Loucy (cell line): ENCODE results near the gene RPL22L1.

Source experiments
- H2AFZ ChIP-seq: fragments of 200-600 bp; sonication (generic); 2 replicates; pipeline ENCODE4 v1.6.0; 2016; ENCODE audit warnings: antibody characterized with exemption, mild to moderate bottlenecking, low read length, moderate library complexity
- H3F3A ChIP-seq: fragments of 200-600 bp; 2 replicates; pipeline ENCODE4 v1.6.0; 2016; ENCODE audit warnings: antibody characterized with exemption, low read depth, mild to moderate bottlenecking
- H3K27me3 ChIP-seq: fragments of 200-600 bp; sonication (generic); 2 replicates; pipeline ENCODE4 v1.6.1; 2014; ENCODE audit warnings: low read length, mild to moderate bottlenecking; ENCODE audit not compliant: insufficient read depth, poor library complexity, severe bottlenecking
- H3K36me3 ChIP-seq: fragments of 200-600 bp; sonication (generic); 2 replicates; pipeline ENCODE4 v1.6.1; 2016; ENCODE audit warnings: low read length; ENCODE audit not compliant: insufficient read depth
- H3K4me1 ChIP-seq: fragments of 200-600 bp; sonication (generic); 2 replicates; pipeline ENCODE4 v1.5.1; 2014; ENCODE audit warnings: low read length, mild to moderate bottlenecking; ENCODE audit not compliant: insufficient read depth, poor library complexity, severe bottlenecking
- H3K4me2 ChIP-seq: fragments of 200-600 bp; sonication (generic); 2 replicates; pipeline ENCODE4 v1.6.0; 2014; ENCODE audit warnings: antibody characterized with exemption, low read length, low read depth, mild to moderate bottlenecking; ENCODE audit not compliant: poor library complexity, severe bottlenecking
- H3K4me3 ChIP-seq: fragments of 200-600 bp; sonication (generic); 2 replicates; pipeline ENCODE4 v1.5.1; 2014; ENCODE audit warnings: low read length, mild to moderate bottlenecking, mixed read lengths; ENCODE audit not compliant: poor library complexity, severe bottlenecking
- H3K79me2 ChIP-seq: fragments of 200-600 bp; sonication (generic); 2 replicates; pipeline ENCODE4 v1.6.1; 2014; ENCODE audit warnings: low read length; ENCODE audit not compliant: insufficient read depth
- H3K9ac ChIP-seq: fragments of 200-600 bp; sonication (generic); 2 replicates; pipeline ENCODE4 v1.6.0; 2014; ENCODE audit warnings: mild to moderate bottlenecking, low read depth, low read length, moderate library complexity; ENCODE audit not compliant: poor library complexity, severe bottlenecking
- H3K9me2 ChIP-seq: fragments of 200-600 bp; sonication (generic); replicated peaks from 2 replicates; pipeline ENCODE4 v1.6.1; 2016; ENCODE audit warnings: low read depth, low read length, mixed read lengths
- H3K9me3 ChIP-seq: fragments of 200-600 bp; sonication (generic); 2 replicates; pipeline ENCODE4 v1.6.1; 2014; ENCODE audit warnings: mild to moderate bottlenecking, antibody characterized with exemption, low read length, low read depth; ENCODE audit not compliant: insufficient read depth
- H4K20me1 ChIP-seq: fragments of 200-600 bp; sonication (generic); 2 replicates; pipeline ENCODE4 v1.6.0; 2014; ENCODE audit warnings: antibody characterized with exemption, low read length, mild to moderate bottlenecking; ENCODE audit not compliant: insufficient read depth, poor library complexity, severe bottlenecking
- EZH2phosphoT487 ChIP-seq: fragments of 200-600 bp; IDR thresholded peaks from 2 replicates; pipeline ENCODE4 v1.6.1; 2018; ENCODE audit warnings: antibody characterized with exemption, mild to moderate bottlenecking, moderate library complexity, borderline replicate concordance
- TF ChIP-seq, protein P1 (sequence below): fragments of 200-600 bp; sonication (generic); conservative IDR thresholded peaks from 2 replicates; pipeline ENCODE4 v1.5.1; 2014; ENCODE audit warnings: mild to moderate bottlenecking, antibody characterized with exemption, low read length

The RPL22L1 gene

DNA sequence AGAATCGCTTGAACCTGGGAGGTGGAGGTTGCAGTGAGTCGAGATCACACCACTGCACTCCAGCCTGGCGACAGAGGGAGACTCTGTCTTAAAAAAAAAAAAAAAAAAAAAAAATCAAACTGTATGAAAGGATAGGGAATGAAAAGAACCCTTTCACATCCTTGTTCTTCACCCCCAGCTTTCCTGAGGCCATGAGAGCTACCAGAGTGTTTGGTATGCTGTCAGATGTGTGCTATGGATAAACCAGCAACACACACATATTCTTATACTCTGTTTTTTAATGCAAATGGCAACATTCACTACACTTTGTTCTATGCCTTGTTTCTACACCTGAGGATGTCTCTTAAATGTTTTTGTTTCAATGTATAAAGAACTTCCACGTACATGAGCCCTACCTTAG lies 33.5 kb downstream of the RPL22L1 start:
- Histone ChIP-seq H3K79me2 (no peaks in the 10 kb centered on the region), H3K36me3 (no peaks in the 10 kb centered on the region), H4K20me1 (no peaks in the 10 kb centered on the region), H3K4me2 (no peak overlapping the region), H3F3A (no peaks in the 10 kb centered on the region), H3K4me3 (no peak overlapping the region), H3K9ac (no peak overlapping the region), H3K9me2 (no peaks in the 10 kb centered on the region), H3K4me1 (no peaks in the 10 kb centered on the region), H2AFZ (no peak overlapping the region), H3K9me3 (no peaks in the 10 kb centered on the region), H3K27me3 (no peaks in the 10 kb centered on the region)
- no peak for TF ChIP-seq EZH2phosphoT487
- TF ChIP-seq, protein P1, sequence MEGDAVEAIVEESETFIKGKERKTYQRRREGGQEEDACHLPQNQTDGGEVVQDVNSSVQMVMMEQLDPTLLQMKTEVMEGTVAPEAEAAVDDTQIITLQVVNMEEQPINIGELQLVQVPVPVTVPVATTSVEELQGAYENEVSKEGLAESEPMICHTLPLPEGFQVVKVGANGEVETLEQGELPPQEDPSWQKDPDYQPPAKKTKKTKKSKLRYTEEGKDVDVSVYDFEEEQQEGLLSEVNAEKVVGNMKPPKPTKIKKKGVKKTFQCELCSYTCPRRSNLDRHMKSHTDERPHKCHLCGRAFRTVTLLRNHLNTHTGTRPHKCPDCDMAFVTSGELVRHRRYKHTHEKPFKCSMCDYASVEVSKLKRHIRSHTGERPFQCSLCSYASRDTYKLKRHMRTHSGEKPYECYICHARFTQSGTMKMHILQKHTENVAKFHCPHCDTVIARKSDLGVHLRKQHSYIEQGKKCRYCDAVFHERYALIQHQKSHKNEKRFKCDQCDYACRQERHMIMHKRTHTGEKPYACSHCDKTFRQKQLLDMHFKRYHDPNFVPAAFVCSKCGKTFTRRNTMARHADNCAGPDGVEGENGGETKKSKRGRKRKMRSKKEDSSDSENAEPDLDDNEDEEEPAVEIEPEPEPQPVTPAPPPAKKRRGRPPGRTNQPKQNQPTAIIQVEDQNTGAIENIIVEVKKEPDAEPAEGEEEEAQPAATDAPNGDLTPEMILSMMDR = no peak

DNA sequence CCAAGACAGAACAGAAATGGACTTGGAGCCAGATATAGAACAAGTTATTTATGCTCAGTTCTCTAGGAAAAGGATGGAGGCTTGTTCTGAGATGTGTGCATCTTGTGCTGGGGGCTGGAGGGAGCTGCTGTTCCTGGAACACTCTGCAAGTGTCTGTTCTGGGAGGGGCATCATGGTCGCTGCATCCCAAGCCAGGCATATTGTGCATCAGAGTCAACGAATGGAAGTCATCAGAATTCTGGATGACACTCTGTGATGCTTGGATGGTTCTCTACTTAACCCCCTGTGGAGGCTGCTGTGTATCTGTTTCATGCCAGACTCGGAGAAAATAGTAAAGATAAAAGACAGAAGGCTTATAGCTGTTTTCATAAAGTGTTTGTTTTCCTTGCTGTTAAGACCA lies 34.7 kb downstream of the RPL22L1 start:
- TF ChIP-seq, protein P1 = no peak
- TF ChIP-seq EZH2phosphoT487 = no peak
- Histone ChIP-seq H3F3A (no peaks in the 10 kb centered on the region), H3K4me1 (peaks cover 1% of the 10 kb centered on the region)

DNA sequence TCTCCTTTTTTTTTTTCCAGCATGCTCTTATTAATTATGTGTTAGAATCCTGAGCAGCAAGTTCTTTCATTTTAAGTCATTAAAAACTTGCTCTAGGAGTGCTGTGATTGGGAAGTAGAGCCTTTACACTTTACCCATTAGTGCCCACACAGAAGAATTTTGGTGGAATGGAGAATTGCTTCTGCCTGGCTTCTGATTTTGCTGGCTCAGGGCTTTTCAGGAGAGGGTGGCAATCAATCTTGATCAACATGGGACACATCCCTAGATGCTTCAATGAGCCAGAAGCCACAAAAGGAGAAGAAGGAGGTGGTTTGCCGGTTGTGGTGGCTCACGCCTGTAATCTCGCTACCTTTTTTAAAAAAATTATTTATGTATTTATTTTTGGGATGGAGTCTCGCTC lies 39.4 kb downstream of the RPL22L1 start:
- Histone ChIP-seq H3K36me3 (no peaks in the 10 kb centered on the region), H3K4me3 (no peak overlapping the region), H3K9ac (no peak overlapping the region), H3K9me2 (no peaks in the 10 kb centered on the region), H3K4me1 (peaks cover 23% of the 10 kb centered on the region), H4K20me1 (no peaks in the 10 kb centered on the region), H3K27me3 (no peaks in the 10 kb centered on the region), H3K79me2 (no peaks in the 10 kb centered on the region), H2AFZ (no peak overlapping the region), H3K4me2 (no peak overlapping the region), H3F3A (no peaks in the 10 kb centered on the region), H3K9me3 (no peaks in the 10 kb centered on the region)
- TF ChIP-seq, protein P1 = no peak
- TF ChIP-seq EZH2phosphoT487 = no peak

More for the DNA sequence above, 34.7 kb downstream of the RPL22L1 start:
- Histone ChIP-seq H3K9ac (no peak overlapping the region), H2AFZ (no peak overlapping the region), H4K20me1 (no peaks in the 10 kb centered on the region), H3K27me3 (no peaks in the 10 kb centered on the region), H3K4me3 (no peak overlapping the region), H3K9me3 (no peaks in the 10 kb centered on the region), H3K4me2 (no peak overlapping the region), H3K36me3 (no peaks in the 10 kb centered on the region), H3K9me2 (no peaks in the 10 kb centered on the region), H3K79me2 (no peaks in the 10 kb centered on the region)
